ENCODE results near the gene PPP4R3B. TPM values are rescaled to one million over a fixed set of nuclear protein-coding genes. Genes with fewer than 3 reads are reported as not detected.

PPP4R3B gene
- polyA plus RNA-seq, 1 donor (not counting 4 experiments of a cell fraction or from before 2014, with no cell fraction given): 30.1 TPM

DNA sequence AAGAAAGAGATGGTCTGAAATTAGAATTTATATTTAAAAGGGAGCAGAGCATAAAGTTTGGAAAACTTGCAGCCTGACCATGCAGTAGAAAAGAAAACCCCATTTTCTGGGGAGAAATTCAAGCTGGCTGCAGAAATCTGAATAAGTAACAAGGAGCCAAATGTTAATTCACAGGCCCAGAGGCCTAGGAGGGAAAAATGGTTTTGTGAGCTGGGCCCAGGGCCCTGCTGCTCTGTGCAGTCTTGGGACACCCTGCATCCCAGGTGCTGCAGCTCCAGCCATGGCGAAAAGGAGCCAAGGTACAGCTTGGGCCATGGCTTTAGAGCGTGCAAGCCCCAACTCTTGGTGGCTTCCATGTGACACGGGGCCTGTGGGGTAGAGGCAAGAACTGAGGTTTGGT is 56.6 kb downstream of the PPP4R3B start:
- H3K27me3 ChIP-seq (ENCODE audit: control insufficient read depth, extremely low read depth, insufficient read depth, low read length): no peaks in the 10 kb centered on the region
- H2AFZ ChIP-seq (ENCODE audit: control insufficient read depth, low read length): no peak overlapping the region
- H3K4me2 ChIP-seq (ENCODE audit: control insufficient read depth, extremely low read depth, insufficient read depth, low read depth, low read length): no peak overlapping the region
- H3K27ac ChIP-seq (ENCODE audit: control insufficient read depth, insufficient read depth, low read length): no peak overlapping the region
- TF ChIP-seq EZH2 (IDR thresholded peaks at IDR 0.05; ENCODE audit: low read length): no peak
- TF ChIP-seq, protein P1, sequence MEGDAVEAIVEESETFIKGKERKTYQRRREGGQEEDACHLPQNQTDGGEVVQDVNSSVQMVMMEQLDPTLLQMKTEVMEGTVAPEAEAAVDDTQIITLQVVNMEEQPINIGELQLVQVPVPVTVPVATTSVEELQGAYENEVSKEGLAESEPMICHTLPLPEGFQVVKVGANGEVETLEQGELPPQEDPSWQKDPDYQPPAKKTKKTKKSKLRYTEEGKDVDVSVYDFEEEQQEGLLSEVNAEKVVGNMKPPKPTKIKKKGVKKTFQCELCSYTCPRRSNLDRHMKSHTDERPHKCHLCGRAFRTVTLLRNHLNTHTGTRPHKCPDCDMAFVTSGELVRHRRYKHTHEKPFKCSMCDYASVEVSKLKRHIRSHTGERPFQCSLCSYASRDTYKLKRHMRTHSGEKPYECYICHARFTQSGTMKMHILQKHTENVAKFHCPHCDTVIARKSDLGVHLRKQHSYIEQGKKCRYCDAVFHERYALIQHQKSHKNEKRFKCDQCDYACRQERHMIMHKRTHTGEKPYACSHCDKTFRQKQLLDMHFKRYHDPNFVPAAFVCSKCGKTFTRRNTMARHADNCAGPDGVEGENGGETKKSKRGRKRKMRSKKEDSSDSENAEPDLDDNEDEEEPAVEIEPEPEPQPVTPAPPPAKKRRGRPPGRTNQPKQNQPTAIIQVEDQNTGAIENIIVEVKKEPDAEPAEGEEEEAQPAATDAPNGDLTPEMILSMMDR (optimal IDR thresholded peaks at IDR 0.05 in 1 of 3, IDR thresholded peaks at IDR 0.05 in 1 of 3, conservative IDR thresholded peaks at IDR 0.05 in 1 of 3; ENCODE audit: extremely low read depth in 1 of 3, insufficient read depth in 2 of 3, low read length in 3 of 3): no peak
- no peaks in the 10 kb centered on the region for H3K9me3 ChIP-seq (ENCODE audit: control insufficient read depth, low read depth, low read length)
- H3K4me3 ChIP-seq (ENCODE audit: control insufficient read depth in 2 of 3, extremely low read depth in 1 of 3, insufficient read depth in 2 of 3, low read depth in 1 of 3, low read length in 3 of 3): no peak overlapping the region
- H3K9me1 ChIP-seq (ENCODE audit: control insufficient read depth, extremely low read depth, insufficient read depth, low read length): no peaks in the 10 kb centered on the region
- H3K36me3 ChIP-seq (ENCODE audit: control insufficient read depth in 2 of 2, extremely low read depth in 1 of 2, insufficient read depth in 2 of 2, low read length in 2 of 2): peaks cover 7 to 20% of the 10 kb centered on the region in 2 experiments
- FAIRE-seq (no peak), DNase-seq (ENCODE audit: low read depth, low spot score) (no peak)
- H3K79me2 ChIP-seq (ENCODE audit: control insufficient read depth, insufficient read depth, low read length): no peaks in the 10 kb centered on the region
- dilution Hi-C loops (cut with MboI; ENCODE audit: extremely low pct_ligation_motif_present, low sequenced_read_pairs): no loop called here
- H4K20me1 ChIP-seq (ENCODE audit: control insufficient read depth, extremely low read depth, insufficient read depth, low read length): no peaks in the 10 kb centered on the region
- H3K4me1 ChIP-seq (ENCODE audit: control insufficient read depth, extremely low read depth, insufficient read depth, low read length): peaks cover 8% of the 10 kb centered on the region
- no peak overlapping the region for H3K9ac ChIP-seq (ENCODE audit: control insufficient read depth, extremely low read depth, insufficient read depth, low read length)

DNA sequence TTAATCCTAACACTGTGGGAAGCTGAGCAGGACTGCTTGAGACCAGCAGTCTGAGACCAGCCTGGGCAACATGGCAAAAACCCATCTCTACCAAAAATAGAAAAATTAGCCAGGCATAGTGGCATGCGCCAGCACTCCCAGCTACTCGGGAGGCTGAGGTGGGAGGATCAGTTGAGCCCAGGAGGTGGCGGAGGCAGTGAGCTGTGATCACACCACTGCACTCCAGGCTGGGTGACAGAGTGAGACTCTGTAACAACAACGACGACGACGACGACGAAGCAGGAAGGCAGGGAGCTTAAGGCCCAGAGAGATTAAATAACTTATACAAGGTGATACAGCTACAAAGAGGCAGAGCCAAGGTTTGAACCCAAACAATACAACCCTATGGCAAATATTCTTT is 60.6 kb downstream of the PPP4R3B start:
- dilution Hi-C loops (cut with MboI; ENCODE audit: extremely low pct_ligation_motif_present, low sequenced_read_pairs): no loop called here
- no peak overlapping the region for H3K9ac ChIP-seq (ENCODE audit: control insufficient read depth, extremely low read depth, insufficient read depth, low read length)
- no peak for DNase-seq (ENCODE audit: low read depth, low spot score)
- no peak overlapping the region for H2AFZ ChIP-seq (ENCODE audit: control insufficient read depth, low read length)
- no peaks in the 10 kb centered on the region for H4K20me1 ChIP-seq (ENCODE audit: control insufficient read depth, extremely low read depth, insufficient read depth, low read length)
- H3K27ac ChIP-seq (ENCODE audit: control insufficient read depth, insufficient read depth, low read length): no peak overlapping the region
- no peak for TF ChIP-seq EZH2 (IDR thresholded peaks at IDR 0.05; ENCODE audit: low read length)
- TF ChIP-seq, protein P1 (optimal IDR thresholded peaks at IDR 0.05 in 1 of 3, IDR thresholded peaks at IDR 0.05 in 1 of 3, conservative IDR thresholded peaks at IDR 0.05 in 1 of 3; ENCODE audit: extremely low read depth in 1 of 3, insufficient read depth in 2 of 3, low read length in 3 of 3): no peak
- H3K79me2 ChIP-seq (ENCODE audit: control insufficient read depth, insufficient read depth, low read length): no peaks in the 10 kb centered on the region
- no peaks in the 10 kb centered on the region for H3K27me3 ChIP-seq (ENCODE audit: control insufficient read depth, extremely low read depth, insufficient read depth, low read length)
- no peaks in the 10 kb centered on the region for H3K9me3 ChIP-seq (ENCODE audit: control insufficient read depth, low read depth, low read length)
- peaks cover 11% of the 10 kb centered on the region for H3K4me1 ChIP-seq (ENCODE audit: control insufficient read depth, extremely low read depth, insufficient read depth, low read length)
- FAIRE-seq: no peak
- H3K4me2 ChIP-seq (ENCODE audit: control insufficient read depth, extremely low read depth, insufficient read depth, low read depth, low read length): no peak overlapping the region
- H3K36me3 ChIP-seq (ENCODE audit: control insufficient read depth in 2 of 2, extremely low read depth in 1 of 2, insufficient read depth in 2 of 2, low read length in 2 of 2): peaks cover 7 to 18% of the 10 kb centered on the region in 2 experiments
- H3K9me1 ChIP-seq (ENCODE audit: control insufficient read depth, extremely low read depth, insufficient read depth, low read length): no peaks in the 10 kb centered on the region
- H3K4me3 ChIP-seq (ENCODE audit: control insufficient read depth in 2 of 3, extremely low read depth in 1 of 3, insufficient read depth in 2 of 3, low read depth in 1 of 3, low read length in 3 of 3): no peak overlapping the region
